HG03139 (cell line): Measurements from ENCODE around the gene GATAD2B.
"Not testable (repeated sequence)": the region's sequence is repeated elsewhere in the genome, so short reads cannot be mapped to it uniquely, and the experiment has no call there.

Source experiments
- ATAC-seq: cut with Tn5 transposase; IDR thresholded peaks from one replicate; pipeline ENCODE4 v1.9.1; 2021; ENCODE audit not compliant: unreplicated experiment

The GATAD2B gene

GRCh38 chr1:153844349-153844748, 78.4 kb downstream of the GATAD2B start:
- not testable (repeated sequence) for ATAC-seq

DNA sequence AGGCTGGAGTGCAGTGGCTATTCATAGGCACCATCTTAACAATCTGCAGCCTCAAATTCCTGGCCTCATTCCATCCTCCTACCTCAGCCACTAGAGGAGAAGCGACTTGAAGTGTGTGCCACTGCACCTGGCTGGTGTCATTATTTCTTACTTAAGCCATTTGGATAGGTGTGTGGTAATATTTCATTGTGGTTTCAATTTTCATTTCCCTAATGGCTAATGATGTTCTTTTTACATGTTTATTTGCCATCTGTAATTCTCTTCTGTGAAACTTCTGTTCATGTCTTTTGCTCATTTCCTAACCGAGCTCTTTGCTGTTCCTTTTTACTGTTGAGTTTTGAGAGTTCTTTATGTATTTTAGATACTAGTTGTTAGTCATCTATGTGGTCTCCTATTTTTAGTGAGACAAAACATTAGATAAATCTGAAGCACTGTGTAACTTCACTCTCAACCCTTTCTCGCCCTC, 80.7 kb downstream of the GATAD2B start:
- ATAC-seq, result no peak

DNA sequence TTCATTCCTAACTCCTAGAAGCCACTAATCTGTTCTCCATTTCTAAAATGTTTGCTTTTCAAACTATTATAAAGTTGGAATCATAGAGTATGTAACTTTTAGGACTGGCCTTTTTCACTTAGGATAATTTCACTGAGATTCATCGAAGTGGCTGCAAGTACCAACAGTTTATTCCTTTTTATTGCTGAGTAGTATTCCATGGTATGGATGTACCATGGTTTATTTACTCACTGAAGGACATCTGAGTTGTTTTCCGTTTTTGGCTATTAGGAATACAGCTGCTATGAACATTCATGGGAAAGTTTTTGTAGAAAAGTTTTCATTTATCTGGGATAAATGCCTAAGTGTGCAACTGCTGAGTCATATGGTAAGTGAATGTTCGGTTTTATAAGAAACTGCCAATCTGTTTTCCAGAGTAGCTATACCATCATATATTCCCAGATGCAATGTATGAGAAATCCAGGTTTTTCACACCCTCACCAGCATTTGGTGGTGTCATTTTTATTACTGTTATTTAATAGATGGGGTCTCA, 81.2 kb downstream of the GATAD2B start:
- ATAC-seq, result no peak

- ATAC-seq, result not testable (repeated sequence)
Measured at GRCh38 chr1:153840774-153841173, 82.0 kb downstream of the GATAD2B start.

DNA sequence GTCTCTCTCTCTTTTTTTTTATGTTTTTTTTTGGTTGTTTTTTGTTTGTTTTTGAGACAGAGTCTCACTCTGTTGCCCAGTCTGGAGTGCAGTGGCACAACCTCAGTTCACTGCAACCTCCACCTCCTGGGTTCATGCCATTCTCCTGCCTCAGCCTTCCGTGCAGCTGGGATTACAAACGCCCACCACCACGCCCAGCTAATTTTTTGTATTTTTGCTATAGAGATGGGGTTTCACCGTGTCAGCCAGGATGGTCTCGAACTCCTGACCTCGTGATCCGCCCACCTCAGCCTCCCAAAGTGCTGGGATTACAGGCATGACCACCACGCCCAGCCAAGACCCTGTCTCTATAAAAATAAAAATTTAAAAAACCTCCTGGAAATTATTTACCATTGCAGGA, 88.8 kb downstream of the GATAD2B start:
- not testable (repeated sequence) for ATAC-seq

- ATAC-seq, result no peak
Measured at GRCh38 chr1:153833171-153833570, 89.6 kb downstream of the GATAD2B start.

DNA sequence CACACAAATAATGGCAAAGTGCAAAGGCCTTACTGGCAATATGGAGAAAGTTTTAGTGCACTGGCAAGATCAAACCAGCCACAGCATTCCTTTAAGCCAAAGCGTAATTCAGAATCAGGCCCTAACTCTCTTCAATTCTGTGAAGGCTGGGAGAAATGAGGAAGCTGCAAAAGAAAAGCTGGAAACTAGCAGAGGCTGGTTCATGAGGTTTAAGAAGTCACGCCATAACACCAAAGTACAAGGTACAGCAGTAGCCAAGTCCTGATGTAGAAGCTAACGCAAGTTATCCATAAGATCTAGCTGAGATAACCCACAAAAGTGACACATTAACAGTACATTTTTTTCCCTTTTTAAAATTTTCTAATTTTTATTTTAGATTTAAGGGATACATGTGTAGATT, 90.5 kb downstream of the GATAD2B start:
- ATAC-seq, result no peak

DNA sequence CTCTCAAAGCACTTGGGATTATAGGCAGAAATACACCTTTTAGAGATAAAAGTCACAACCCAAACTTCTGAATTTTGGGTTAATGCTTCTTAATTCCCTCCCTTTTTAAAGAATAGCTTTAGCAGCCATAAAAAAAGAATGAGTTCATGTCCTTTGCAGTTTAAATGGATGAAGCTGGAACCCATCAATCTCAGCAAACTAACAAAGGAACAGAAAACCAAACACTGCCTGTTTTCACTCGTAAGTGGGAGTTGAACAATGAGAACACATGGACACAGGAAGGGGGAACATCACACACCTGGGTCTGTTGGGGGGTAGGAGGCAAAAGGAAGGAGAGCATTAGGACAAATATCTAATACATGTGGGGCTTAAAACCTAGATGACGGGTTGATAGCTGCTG, 91.7 kb downstream of the GATAD2B start:
- no peak for ATAC-seq

- ATAC-seq, result no peak
Measured at GRCh38 chr1:153827168-153827964, 95.4 kb downstream of the GATAD2B start.

DNA sequence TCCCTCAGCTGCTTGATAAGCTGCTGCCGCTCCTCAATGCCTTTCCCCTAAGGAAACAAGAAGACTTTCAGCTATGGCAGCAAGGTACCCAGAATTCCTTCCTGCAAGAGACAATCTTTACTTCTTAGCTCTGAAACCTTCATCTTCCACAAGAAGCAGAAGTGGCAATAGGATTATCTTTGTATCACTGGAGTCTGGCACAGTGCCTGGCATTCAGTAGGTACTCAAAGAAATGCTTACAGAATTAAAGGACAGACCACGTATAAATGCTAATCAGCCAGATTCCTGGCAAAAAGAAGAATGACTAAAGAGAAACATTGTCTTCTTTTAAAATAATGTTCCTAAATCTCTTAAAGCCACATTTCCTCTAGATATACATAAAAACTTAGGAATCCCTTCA, 103.9 kb downstream of the GATAD2B start:
- no peak for ATAC-seq

GRCh38 chr1:153816283-153816889, 106.4 kb downstream of the GATAD2B start:
- no peak for ATAC-seq

DNA sequence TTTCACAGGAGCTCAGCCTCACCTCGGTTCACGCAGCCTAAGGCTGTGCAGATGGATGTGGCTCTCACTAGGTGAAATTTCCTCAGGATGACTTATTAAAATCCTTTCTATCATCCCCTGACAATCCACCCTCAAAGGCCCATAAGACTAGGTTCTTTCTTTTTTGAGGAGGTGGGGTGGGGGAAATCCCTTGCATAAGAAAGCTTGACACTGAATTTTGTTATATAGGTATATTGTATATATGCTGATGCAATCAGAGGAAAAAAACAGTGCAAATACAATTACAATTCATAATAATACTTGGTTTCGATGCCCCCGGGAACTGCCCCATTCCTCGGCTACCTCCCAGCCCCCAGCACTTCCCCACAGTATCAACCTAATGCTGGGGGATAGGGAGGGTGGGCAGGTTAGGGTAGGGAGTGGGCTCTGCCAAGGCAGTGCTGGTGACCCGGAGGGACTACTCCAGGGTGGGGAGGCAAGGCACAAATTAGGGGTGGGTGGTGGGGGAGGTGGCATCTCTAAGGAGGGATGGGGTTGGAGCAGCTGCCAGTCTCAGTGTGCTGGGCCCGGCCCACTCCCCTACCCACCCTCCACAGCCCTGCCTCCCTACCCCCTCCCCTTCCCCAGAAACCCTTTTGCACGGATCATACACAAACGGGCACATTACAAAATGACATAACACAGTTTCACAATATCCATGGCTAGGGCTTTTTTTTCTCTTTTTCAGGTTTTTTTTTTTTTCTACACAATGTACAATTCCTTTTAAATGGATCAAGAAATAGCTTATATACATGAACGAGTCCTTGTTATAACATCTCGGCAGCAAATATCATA, 116.7 kb downstream of the GATAD2B start:
- ATAC-seq, result no peak

- ATAC-seq, result peak; percentile 90
Measured at GRCh38 chr1:153805042-153805745, 117.6 kb downstream of the GATAD2B start.

- ATAC-seq, result no peak
Measured at GRCh38 chr1:153804112-153804511, 118.7 kb downstream of the GATAD2B start.

GRCh38 chr1:153803470-153804056, 119.2 kb downstream of the GATAD2B start:
- ATAC-seq, result no peak

- ATAC-seq, result no peak
Measured at GRCh38 chr1:153801786-153802697, 120.7 kb downstream of the GATAD2B start.

GRCh38 chr1:153801028-153801625, 121.6 kb downstream of the GATAD2B start:
- no peak for ATAC-seq

DNA sequence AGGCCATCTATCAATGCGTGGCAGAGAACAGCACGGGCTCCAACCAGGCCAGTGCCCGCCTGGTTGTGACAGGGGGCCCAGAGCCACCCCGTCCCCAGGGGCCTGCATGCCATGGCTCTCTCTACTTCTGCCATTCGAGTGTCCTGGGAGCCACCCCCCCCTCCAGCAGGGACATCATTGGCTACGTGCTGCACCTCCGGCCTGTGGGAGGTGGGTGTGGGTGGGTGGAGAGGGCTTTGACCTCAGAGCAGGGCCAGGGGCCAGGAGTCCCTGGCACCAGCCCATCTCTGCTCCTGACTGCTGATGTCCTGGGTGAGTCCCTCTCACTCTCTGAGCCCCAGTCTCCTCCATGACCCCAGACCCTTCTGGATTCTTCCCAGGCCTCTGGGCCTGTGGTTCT, 122.3 kb downstream of the GATAD2B start:
- ATAC-seq, result no peak
